ENCODE measurements around the gene ZNF774.

DNA sequence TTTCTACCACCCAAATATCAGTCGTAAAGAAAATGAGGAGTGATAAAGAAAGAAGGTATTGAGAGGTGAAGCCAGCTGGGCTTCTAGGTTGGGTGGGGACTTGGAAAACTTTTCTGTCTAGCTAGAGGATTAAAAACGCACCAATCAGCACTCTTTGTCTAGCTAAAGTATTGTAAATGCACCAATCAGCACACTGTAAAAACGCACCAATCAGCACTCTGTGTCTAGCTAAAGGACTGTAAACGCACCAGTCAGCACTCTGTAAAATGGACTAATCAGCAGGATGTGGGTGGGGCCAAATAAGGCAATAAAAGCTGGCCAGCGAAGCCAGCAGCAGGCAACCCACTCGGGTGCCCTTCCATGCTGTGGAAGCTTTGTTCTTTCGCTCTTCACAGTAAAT, 23.0 kb downstream of the ZNF774 start:
- TF ChIP-seq POLR2A (IDR thresholded peaks at IDR 0.05) (no peak), CTCF (IDR thresholded peaks at IDR 0.05) (no peak)
